AG09309 (cell line): ENCODE measurements around the gene YDJC.
"Not testable (repeated sequence)": the region's sequence is repeated elsewhere in the genome, so short reads cannot be mapped to it uniquely, and the experiment has no call there.

Experiments
- DNase-seq: peaks from one replicate; pipeline ENCODE4 v3.0.0-alpha.2; 2010; ENCODE audit warnings: low read depth
- H3K4me3 ChIP-seq: 2 replicates; pipeline ENCODE4 v1.5.1; 2011; ENCODE audit warnings: mild to moderate bottlenecking, low read depth, low read length, moderate library complexity; ENCODE audit not compliant: control insufficient read depth
- TF ChIP-seq, protein P1 (sequence below): IDR thresholded peaks from 2 replicates; pipeline ENCODE4 v1.5.1; 2011; ENCODE audit warnings: mild to moderate bottlenecking, low read depth, low read length, inconsistent platforms; ENCODE audit not compliant: insufficient read depth, control insufficient read depth; ENCODE audit errors: missing control alignments

Gene YDJC

GRCh38 chr22:21621025-21621424, 8.8 kb downstream of the YDJC start:
- TF ChIP-seq, protein P1, sequence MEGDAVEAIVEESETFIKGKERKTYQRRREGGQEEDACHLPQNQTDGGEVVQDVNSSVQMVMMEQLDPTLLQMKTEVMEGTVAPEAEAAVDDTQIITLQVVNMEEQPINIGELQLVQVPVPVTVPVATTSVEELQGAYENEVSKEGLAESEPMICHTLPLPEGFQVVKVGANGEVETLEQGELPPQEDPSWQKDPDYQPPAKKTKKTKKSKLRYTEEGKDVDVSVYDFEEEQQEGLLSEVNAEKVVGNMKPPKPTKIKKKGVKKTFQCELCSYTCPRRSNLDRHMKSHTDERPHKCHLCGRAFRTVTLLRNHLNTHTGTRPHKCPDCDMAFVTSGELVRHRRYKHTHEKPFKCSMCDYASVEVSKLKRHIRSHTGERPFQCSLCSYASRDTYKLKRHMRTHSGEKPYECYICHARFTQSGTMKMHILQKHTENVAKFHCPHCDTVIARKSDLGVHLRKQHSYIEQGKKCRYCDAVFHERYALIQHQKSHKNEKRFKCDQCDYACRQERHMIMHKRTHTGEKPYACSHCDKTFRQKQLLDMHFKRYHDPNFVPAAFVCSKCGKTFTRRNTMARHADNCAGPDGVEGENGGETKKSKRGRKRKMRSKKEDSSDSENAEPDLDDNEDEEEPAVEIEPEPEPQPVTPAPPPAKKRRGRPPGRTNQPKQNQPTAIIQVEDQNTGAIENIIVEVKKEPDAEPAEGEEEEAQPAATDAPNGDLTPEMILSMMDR, result no peak

DNA sequence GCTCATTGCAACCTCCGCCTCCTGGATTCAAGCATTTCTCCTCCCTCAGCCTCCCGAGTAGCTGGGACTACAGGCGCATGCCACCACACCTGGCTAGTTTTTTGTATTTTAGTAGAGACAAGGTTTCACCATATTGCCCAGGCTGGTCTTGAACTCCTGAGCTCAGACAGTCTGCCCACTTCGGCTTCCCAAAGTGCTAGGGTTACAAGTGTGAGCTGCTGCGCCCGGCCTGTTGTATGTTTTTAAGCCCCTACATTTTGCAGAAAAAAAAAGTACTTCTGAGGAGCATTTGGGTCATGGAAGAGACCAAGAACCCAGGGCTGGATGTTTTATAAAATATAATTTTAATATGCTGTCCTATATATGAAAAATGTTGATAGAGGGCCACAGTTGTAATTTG, 12.5 kb downstream of the YDJC start:
- DNase-seq, H3K4me3 ChIP-seq: not testable (repeated sequence)

More at GRCh38 chr22:21621025-21621424, 8.8 kb downstream of the YDJC start:
- no peak overlapping the region for H3K4me3 ChIP-seq
- no peak for DNase-seq

DNA sequence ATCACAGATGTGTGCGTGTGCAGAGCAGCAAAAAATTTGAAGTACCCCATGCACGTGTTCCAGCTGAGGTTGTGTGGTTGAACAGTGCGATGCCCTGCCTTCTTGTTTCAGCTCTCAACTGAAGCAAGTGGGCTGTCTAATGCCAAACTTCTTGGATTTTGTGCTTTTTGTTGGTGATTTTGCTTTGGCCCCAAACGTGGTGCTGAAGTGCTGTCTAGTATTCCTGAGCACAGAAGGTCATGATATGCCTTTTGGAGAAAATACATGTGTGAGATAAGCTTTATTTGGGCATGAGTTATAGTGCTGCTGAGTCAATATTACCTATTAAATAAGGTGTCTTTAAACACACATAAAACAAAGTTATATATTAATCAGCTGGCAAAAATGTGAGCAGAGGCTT, 14.1 kb downstream of the YDJC start:
- TF ChIP-seq, protein P1, result no peak

DNA sequence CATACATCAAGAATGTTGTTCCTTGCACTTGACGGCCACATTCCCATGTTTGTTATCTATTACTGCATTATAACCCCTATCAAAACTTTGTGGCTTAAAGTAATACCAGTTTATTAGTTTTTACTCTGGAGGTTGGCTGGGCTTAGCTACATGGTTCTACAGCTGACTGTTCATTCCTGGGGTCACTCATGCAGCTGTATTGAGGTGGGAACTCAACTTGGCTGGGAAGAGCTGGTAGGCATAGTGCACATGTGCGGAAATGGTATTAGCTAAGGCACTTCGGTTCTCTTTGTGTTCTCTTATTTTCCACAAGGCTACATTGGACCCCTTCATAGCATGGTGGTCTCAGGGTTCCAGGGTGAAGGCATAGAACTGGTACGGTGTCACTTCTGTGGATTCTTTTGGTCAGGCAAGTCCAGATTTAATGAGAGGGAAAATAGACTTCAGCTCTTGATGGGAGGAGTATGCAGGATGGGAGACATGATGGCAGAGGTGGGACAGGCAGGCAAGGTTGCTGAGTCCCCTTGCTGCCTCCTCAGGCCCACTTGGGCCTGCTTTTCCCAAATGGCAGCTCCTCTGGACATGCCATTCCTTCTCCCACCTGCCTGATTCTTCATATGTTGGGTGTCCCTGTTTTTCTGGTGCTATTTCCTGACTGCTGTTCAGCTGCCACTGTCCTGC, 16.1 kb downstream of the YDJC start:
- H3K4me3 ChIP-seq, result no peak overlapping the region
- TF ChIP-seq, protein P1, result no peak
- no peak for DNase-seq

More for the DNA sequence above, 14.1 kb downstream of the YDJC start:
- H3K4me3 ChIP-seq, result no peak overlapping the region
- no peak for DNase-seq

GRCh38 chr22:21612858-21613257, 17.0 kb downstream of the YDJC start:
- H3K4me3 ChIP-seq, result no peak overlapping the region
- DNase-seq, result no peak
- TF ChIP-seq, protein P1, result no peak

GRCh38 chr22:21611210-21611977, 18.4 kb downstream of the YDJC start:
- DNase-seq, result no peak
- H3K4me3 ChIP-seq, result no peak overlapping the region
- TF ChIP-seq, protein P1, result no peak

GRCh38 chr22:21609556-21610157, 20.2 kb downstream of the YDJC start:
- H3K4me3 ChIP-seq, DNase-seq: not testable (repeated sequence)

GRCh38 chr22:21606775-21607174, 23.0 kb downstream of the YDJC start:
- no peak for DNase-seq

More at GRCh38 chr22:21606775-21607174, 23.0 kb downstream of the YDJC start:
- TF ChIP-seq, protein P1, result no peak
- H3K4me3 ChIP-seq, result no peak overlapping the region
